Measurements from ENCODE around the gene CCDC107.

DNA sequence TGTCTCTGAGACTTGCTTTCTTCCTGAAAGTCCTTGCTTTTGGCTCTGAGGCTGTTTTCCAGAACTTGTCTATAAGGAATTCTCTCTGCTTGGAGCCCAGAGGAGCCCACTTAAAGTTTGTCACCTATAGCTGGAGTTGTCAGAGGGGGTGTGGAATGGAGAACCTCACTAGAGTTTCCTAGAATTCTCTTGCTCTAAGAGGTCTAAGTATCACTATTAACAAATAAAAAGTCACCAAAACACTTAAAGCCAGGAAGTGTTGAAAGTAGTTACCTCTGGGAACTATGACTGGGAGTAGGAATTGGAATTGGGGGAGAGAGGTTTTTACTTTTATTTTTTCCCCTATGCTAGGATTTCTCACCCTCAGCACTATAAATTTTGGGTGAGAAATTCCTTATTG is 22.4 kb upstream of the CCDC107 start:
- TF ChIP-seq, protein P1, sequence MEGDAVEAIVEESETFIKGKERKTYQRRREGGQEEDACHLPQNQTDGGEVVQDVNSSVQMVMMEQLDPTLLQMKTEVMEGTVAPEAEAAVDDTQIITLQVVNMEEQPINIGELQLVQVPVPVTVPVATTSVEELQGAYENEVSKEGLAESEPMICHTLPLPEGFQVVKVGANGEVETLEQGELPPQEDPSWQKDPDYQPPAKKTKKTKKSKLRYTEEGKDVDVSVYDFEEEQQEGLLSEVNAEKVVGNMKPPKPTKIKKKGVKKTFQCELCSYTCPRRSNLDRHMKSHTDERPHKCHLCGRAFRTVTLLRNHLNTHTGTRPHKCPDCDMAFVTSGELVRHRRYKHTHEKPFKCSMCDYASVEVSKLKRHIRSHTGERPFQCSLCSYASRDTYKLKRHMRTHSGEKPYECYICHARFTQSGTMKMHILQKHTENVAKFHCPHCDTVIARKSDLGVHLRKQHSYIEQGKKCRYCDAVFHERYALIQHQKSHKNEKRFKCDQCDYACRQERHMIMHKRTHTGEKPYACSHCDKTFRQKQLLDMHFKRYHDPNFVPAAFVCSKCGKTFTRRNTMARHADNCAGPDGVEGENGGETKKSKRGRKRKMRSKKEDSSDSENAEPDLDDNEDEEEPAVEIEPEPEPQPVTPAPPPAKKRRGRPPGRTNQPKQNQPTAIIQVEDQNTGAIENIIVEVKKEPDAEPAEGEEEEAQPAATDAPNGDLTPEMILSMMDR (IDR thresholded peaks at IDR 0.05) = no peak
- TF ChIP-seq ZFX (IDR thresholded peaks at IDR 0.05; ENCODE audit: borderline replicate concordance) = no peak

Measured in 22Rv1 (cell line).